Measurements from ENCODE around the gene SEC23IP.
"Not testable (repeated sequence)": the region's sequence is repeated elsewhere in the genome, so short reads cannot be mapped to it uniquely, and the experiment has no call there.

SEC23IP gene

DNA sequence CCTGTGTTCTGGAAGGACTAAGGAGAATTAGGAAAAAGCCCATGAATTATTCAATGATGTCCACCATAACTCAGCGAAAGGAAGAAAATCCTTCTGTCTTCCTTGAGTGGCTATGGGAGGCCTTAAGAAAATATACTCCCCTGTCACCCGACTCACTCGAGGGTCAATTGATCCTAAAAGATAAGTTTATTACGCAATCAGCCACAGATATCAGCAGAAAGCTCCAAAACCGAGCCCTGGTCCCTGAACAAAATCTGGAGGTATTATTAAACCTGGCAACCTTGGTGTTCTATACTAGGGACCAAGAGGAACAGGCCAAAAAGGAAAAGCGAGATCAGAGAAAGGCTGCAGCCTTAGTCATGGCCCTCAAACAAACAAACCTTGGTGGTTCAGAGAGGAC, 6.5 kb upstream of the SEC23IP start:
- DNase-seq, result not testable (repeated sequence)

DNA sequence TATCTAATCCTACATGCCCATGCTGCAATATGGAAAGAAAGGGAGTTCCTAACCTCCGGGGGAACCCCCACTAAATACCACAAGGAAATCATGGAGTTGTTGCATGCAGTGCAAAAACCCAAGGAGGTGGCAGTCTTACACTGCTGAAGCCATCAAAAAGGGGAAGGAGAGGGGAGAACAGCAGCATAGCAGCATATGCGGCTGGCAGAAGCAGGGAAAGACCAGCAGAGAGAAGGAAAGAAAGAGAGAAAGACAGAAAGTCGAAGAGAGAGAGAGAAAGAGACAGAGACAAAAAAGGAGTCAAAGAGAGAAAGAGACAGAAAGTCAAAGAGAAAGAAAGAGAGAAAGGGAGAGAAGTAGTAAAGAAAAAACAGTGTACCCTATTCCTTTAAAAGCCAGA, 3.8 kb upstream of the SEC23IP start:
- not testable (repeated sequence) for DNase-seq

DNA sequence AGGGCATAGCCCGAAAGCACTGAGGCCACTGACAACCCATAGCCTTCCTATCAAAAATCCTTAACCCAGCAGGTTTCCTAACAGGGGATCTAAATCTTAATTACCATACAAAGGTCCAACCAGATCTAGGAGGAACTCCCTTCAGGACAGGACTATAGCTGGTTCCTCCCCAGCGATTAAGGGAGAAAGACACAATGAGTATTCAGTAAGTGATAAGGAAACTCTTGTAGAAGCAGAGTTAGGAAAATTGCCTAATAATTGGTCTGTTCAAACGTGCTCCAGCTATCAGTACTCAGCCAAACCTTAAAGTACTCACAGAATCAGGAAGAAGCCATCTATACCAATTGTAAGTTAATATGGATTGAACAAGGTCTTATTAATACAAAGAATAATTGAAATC, 3.3 kb upstream of the SEC23IP start:
- not testable (repeated sequence) for DNase-seq

DNA sequence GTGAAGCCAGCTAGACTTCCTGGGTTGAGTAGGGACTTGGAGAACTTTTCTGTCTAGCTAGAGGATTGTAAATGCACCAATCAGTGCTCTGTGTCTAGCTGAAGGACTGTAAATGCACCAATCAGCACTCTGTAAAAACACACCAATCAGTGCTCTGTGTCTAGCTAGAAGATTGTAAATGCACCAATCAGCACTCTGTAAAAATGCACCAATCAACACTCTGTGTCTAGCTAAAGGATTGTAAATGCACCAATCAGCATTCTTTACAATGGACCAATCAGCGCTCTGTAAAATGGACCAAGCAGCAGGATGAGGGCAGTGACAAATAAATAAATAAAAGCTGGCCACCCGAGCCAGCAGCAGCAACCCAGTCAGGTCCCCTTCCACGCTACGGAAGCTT, 2.2 kb upstream of the SEC23IP start:
- not testable (repeated sequence) for DNase-seq

DNA sequence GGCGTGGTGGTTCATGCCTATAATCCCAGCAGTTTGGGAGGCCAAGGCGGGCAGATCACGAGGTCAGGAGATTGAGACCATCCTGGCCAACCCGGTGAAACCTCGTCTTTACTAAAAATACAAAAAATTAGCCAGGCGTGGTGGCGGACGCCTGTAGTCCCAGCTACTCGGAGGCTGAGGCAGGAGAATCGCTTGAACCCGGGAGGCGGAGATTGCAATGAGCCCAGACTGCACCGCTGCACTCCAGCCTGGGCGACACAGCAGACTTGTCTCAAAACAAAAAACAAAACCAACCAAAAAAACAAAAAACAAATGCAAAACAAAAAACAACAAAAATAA, 712 bp upstream of the SEC23IP start:
- not testable (repeated sequence) for DNase-seq

DNA sequence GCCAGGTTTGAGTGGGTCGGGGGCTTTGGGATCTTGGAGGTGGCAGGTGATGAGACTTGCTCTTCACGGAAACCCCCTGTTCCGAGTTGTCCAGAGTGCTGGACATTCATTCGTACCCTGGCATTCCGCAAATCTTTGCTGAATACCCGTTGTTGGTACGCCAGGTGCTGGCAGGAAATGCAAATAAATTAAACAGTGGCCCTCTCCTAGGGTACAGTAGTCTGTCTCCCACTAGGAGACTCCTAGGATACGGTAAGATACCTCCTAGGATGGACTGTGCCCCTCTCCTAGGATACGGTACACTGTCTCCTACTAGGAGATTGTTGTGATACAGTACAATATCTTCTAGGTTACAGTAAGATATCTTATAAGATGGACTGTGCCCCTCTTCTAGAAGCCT, 544 bp downstream of the SEC23IP start:
- no peak for DNase-seq

DNA sequence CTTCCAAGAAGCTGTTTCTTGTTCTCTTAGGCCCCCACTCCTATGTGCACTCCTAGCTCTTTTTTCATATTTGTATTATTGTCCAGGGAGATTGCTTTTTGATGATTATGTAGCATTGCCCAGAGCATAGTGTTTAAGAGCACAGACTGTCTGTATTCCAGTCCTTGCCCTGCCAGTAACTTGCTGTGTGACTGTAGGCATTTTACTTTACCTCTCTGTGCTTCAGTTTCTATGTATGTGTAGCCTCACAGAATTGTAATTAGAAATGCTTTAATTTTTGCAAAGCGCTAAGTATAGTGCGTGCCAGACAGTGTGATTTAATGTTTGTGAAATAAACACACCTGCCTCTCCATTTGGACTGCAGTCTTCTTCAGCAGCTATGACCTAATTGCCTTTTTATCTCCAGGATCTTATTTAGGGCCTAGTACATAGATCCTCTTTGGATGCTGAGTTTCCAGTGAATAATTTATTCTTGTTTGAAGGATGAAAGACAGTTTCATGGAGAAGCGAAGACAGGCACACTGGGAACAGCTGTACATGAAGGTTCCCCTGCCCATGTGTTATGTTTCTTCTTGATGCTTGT, 1.4 kb downstream of the SEC23IP start:
- DNase-seq, result no peak

DNA sequence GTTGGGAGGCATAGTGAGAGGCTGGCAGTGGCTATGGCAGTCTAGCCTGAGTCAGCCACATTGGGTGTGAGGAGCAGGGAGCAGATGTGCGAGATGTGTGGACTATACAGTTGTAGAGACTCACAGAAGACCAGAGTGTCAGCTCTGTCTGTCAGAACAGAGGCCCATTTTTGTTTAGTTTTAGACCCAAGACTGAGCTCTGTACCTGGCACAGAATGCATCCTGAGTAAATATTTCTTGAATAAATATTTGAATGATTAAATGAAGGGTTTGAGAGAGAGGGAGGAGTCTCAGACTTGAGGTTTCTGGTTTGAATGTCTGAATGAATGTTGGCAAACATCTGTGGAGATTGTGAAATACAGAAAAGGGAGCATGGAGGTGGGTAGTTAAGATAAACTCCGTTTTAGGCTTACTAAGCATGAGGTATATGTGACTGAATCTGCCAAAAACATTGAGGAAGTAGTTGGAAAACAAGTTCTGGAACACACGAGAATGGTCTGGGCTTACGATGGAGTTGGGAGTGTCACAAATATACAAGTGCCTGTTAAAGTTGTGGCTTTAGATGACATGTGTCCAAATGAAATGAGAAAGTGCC, 3.6 kb downstream of the SEC23IP start:
- DNase-seq, result no peak

DNA sequence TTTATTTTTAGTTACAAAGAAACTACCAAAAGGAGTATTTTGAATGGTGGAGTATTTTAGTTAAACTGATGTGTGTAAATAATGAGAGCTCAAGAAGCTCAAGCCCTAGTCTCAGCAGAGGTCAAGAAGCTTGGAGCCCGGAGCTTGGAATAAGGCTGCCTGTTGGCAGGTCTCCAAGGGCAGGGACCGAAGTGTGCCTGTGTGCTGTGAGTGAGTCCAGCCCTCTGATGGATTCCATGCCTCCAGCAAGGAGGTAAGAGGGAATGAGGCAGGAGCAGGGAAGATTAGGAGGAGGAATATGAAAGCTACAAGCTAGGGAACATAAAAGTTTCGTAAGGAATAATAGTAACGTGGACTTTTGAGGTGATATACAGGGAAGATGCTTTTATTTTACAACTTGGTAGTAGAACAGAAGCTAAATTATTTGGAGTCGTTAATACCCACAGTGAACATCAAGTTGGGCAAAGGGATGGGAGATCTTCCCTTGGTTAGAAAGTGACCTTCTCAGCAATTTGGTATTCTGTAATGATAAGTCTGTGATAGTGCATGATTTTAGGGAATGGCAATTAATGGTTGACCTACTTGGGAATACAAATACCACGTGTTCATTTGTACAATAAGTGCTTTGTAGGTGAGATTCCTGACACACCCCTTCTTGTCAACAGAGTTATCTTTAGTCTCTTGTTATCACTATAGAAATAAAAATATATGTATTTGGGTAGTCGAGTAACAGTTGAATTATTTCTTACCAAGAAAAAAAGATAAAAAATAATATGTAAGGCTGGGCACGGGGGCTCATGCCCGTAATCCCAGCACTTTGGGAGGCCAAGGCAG, 4.6 kb downstream of the SEC23IP start:
- no peak for DNase-seq

DNA sequence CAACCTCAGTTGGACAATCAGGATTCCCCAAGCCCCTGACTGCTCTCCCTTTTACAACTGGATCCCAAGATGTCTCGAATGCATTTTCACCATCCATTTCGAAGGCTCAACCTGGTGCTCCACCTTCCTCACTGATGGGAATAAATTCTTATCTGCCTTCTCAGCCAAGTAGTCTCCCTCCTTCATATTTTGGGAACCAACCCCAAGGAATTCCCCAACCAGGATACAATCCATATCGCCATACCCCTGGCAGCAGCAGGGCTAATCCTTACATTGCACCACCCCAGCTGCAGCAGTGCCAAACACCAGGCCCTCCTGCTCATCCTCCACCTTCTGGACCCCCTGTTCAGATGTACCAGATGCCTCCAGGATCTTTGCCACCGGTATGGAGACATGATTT, 6.0 kb downstream of the SEC23IP start:
- no peak for DNase-seq

DNA sequence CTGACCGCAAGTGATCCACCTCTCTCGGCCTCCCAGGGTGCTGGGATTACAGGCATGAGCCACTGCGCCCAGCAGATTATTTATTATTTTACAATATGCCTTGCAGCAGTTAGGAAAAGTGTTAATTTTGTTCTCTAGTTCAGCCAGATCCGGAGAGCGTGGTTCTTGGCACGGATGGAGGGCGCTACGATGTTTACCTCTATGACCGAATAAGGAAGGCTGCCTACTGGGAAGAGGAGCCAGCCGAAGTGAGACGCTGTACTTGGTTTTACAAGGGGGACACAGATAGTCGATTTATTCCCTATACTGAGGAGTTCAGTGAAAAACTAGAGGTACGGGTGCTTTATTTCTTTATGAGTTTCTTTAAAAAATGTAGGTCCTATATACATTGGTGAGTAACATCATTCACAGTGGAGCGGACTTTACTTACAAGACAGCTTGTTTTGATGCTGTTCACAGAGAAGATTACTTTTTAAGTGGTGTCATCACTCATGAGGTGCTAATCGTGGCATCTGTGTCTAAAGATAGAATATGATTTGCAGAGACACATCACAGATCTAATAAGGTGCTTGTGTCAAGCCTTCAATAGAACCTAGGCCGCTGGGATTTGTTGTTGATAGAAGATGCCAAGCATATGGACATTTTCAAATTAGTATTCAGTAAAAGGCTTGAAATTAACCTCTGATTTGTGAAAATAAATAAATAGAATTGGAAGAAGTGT, 11.6 kb downstream of the SEC23IP start:
- DNase-seq, result no peak

DNA sequence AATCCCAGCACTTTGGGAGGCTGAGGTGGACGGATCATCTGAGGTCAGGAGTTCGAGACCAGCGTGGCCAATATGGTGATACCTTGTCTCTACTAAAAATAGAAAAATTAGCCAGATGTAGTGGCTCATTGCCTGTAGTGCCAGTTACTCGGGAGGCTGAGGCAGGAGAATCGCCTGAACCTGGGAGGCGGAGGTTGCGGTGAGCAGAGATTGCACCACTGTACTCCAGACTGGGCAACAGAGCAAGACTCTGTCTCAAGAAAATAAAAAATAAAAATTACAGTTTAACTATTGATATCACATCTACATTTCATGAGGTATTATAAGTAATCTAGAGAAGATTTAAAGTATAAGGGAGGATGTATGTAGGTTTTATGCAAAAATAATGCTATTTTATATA, 15.2 kb downstream of the SEC23IP start:
- DNase-seq, result not testable (repeated sequence)

DNA sequence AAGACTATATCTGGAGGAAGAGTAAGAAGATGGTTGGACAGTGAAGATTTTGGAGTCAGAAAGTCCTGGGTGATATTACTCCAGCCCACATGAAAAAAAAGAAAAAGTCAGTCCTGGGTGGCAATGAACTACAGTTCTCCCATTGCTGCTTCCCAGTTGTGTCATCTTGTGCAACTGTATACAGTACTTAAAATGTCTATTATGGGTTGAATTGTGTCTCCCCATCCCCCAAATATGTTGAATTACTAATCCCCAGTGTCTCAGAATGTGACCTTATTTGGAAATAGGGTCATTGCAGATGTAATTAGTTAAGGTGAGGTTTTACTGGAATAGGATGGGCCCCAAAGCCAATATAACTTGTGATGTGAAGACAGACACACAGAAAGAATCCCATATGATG, 15.6 kb downstream of the SEC23IP start:
- DNase-seq, result no peak

DNA sequence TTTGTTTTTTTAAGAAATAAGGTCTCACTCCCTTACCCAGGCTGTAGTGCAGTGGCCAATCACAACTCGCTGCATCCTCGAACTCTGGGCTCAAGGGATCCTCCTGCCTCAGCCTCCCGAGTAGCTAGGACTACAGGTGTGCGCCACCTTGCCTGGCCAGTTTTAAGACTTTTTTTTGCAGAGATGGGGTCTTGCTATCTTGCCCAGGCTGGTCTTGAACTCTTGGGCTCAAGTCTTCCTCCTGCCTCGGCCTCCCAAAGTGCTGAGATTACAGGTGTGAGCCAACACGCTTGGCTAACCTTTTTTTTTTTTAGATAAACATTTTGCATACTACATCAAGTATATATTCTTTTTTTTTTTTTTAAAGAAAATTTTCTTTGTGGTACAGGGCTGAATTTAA, 18.2 kb downstream of the SEC23IP start:
- no peak for DNase-seq

DNA sequence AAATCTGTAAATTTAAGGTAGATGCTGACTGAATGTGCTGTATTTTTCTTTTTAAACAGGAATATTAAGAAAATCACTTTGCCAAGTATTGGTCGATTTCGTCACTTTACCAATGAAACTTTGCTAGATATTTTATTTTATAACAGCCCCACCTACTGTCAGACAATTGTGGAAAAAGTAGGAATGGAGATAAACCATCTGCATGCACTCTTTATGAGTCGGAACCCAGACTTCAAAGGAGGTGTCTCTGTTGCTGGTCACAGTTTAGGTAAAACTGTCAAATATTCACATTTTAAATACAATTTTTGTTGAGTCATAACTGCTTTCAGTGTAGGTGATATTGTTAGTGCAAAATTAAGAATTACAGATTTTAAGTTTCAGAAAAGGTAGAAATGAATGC, 25.2 kb downstream of the SEC23IP start:
- DNase-seq, result no peak

DNA sequence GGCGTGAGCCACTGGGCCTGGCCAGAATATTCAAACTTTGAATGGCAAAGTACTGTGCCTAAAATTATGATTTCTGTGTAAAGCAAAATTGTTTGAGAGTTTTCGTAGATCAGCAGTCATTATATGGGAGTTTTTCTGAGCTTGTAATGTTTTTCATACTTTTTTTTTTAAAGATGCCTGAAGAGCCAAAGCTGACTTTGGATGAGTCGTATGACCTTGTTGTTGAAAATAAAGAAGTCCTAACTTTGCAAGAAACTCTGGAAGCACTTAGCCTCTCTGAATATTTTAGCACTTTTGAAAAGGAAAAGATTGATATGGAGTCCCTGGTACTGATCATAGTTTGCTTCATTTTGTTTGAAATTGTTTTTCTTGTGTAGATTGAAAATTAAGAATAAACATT, 26.7 kb downstream of the SEC23IP start:
- no peak for DNase-seq

DNA sequence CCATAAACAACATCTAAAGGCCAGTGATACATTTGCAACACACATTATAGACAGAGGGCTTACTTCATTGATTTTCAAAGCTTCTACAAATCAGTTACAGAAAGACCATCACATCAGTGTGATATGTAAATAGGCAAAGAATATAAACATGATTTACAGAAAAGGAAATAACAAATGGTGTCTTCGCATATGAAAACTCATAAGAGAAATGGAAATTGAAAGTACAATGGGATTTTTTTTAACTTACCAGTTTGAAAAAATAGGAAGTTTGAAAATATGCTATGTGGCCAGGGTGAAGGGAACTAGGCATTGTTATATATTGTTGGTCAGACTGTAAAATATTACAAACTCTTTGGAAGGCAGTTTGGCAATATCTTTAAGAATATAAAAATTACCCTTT, 27.3 kb downstream of the SEC23IP start:
- no peak for DNase-seq

DNA sequence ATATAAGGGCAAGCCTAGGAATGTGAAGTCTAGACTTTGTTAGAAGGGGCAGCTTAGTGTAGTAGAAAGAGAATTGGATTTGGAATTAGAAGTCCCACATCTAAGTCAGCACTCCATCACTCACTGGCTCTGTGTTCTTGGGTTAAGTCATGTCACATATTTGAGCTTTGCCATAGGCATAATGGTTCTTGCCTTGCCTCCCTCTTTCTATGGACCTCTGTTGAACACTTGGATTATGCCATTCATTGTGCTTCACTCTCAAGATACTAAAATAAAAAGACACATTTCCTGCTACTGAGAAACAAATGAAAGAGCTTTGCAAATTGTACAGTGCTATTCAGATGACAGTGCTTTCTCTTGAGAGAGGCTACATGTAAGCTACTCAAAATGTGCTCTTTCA, 35.9 kb downstream of the SEC23IP start:
- no peak for DNase-seq

DNA sequence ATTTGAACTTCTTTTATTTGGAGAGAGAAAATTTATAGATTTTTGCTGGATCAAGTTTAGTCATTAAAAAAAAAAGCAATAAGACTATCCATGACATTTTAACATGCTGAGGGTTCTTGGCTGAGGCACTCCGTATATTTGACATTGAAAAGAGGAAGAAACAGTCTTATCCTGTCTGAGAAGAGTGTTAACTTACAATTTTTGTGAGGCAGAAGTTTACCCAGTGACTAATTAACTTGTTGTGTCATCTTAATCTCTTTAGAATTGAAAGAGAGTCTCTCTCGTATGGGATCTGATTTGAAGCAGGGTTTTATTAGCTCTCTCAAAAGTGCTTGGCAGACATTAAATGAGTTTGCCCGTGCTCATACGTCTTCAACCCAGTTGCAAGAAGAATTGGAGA, 39.3 kb downstream of the SEC23IP start:
- DNase-seq, result no peak

DNA sequence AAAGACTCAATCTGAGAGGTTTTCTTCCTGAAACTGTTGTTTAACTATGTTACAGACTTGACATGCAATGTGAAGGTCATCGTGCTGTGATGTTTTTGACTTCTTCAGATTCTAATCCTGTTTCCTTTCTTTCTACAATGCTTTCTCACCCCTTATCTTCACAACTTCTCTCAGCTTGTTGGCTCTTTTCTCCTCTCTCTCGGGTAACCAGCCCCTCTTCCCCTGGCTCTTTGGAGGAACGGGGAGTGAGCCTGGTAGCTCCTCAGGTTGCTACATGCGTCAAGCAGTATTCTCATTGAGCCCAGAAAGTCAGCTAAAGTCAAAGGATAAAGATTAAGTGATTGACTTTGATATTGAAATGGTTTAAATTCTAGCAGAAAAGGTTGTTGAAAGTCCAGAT, 40.1 kb downstream of the SEC23IP start:
- DNase-seq, result no peak

DNA sequence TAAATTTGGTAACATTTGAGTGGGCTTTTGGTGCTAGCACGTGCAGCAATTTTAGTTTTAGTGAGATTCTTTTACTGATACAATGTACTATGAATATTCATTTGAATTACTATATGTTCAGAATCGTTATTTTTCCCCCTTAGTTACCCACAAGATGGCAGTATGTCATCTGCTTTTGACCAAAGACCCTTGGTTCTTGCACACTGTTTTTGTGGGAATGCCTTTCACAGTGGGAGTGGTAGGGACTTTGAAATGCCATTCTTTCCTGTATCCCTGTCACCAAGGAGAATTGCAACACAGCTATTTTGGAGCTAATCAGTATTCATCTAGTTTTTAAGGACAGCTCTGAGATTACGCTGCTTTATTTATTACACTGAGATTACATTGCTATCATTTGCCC, 40.6 kb downstream of the SEC23IP start:
- DNase-seq, result no peak

DNA sequence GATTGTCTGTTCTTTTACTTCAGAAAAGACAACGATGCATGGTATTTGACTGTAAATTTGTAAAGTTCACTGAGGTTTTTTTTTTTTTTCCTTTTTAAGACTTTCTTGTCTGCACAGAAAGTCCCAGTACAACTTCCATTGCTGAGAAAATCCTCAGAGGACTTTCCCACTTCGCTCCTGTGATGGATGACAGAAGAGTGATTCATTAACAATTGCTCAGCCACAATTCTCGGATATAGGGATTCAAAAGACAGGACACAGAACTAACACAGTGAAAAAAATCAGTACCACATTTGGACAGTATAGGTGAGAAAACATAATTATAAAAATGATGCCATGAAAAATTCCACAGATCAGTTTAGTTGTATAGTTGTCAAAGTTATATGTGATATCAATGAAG, 48.0 kb downstream of the SEC23IP start:
- no peak for DNase-seq

DNA sequence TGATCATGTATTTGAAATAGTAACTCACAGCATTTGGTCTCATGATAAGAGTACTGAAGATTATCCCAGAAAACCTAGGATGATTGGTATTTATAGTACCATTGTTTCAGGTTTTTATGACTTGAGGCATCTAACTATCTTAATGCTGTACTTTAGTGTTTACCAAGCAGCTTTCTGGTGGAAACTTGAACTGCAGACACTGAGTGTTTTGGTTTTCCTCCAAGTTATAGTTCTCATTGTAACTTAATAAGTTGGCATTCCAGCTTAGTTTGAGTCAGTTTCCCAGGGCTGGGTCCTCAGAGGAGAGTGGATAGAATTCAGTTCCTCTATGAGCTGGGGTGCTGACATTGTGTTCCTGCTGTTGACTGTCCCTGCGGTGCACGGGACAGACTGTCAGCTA, 50.4 kb downstream of the SEC23IP start:
- DNase-seq, result no peak

DNA sequence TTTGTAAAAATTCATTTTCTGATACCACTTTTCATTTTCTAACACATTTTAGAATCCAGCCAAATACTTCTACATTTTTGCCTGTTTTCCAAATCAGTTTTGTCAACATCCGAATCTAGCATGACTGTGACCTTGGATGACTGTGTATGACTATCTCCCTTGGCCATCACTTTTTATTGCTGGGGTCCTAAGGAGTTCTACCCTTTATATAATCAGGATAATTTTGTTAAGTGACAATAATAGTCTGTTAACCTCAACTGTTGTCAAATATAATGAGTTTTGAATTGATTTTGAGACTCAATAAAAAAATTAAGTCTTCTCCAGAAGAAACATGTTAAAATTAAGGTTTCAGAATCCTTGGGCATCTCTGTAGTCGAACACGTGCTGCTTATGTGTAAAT, 53.3 kb downstream of the SEC23IP start:
- no peak for DNase-seq
